Mesodermal cell (in vitro differentiated cells): ENCODE measurements around the gene POLG.

Experiments
- H3K27ac ChIP-seq: 2 replicates; pipeline ENCODE4 v1.7.0; 2013; ENCODE audit warnings: mild to moderate bottlenecking, low read depth, low read length, moderate library complexity; ENCODE audit not compliant: severe bottlenecking
- H3K36me3 ChIP-seq: 2 replicates; pipeline ENCODE4 v1.7.1; 2013; ENCODE audit warnings: mild to moderate bottlenecking, low read length, moderate library complexity; ENCODE audit not compliant: control insufficient read depth, insufficient read depth
- H3K4me1 ChIP-seq: one replicate; pipeline ENCODE4 v1.7.1; 2013; ENCODE audit warnings: mild to moderate bottlenecking, low read length; ENCODE audit not compliant: insufficient read depth, control insufficient read depth, poor library complexity, severe bottlenecking
- H3K4me3 ChIP-seq: 2 replicates; pipeline ENCODE4 v1.7.0; 2013; ENCODE audit warnings: low read length, control low read depth, mild to moderate bottlenecking; ENCODE audit not compliant: insufficient read depth, poor library complexity, severe bottlenecking; ENCODE audit errors: extremely low read depth
- H3K9me3 ChIP-seq: 2 replicates; pipeline ENCODE4 v1.7.1; 2013; ENCODE audit warnings: mild to moderate bottlenecking, low read length, moderate library complexity; ENCODE audit not compliant: control insufficient read depth
- WGBS, 2 experiments: methylation state at CpG; one replicate each; pipeline ENCODE4 v1.1.5; 2013; ENCODE audit warnings: missing lambda C conversion rate in 2 of 2; ENCODE audit not compliant: insufficient coverage in 2 of 2; 5-methylcytosine and 5-hydroxymethylcytosine counted together

The POLG gene

DNA sequence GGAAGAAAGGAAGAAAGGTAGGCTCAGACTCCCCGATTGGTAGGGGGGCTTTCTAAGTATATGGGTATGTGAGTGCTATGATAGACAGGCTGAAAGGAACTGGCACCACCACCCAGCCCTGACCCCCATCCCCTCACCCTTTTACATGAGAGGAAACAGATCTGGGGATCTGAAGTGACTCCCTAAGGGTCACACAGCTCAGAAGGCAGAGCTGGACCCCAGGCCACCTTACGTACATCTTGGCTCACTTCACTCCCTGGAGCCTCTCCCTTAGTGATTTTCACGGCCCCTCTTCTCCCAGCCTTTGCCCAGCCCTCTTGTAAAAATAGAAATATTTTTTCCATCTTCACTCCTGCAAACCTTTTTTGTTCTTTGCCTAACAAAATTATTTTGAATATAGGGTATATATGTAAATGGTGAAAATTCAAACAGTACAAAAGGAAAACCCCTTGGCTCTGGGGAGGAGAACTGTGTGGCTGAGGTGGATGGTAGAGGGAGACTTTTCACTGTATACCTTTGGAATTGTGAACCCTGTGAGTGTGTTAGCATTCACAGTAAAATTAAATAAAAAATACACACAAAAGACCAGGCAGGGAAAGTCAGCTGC lies 34.8 kb upstream of the POLG start:
- no CpG with 5 or more reads among the region's 3 CpGs for WGBS, 2 experiments
- no peak overlapping the region for H3K4me3 ChIP-seq
- no peak overlapping the region for H3K27ac ChIP-seq
- no peaks in the 10 kb centered on the region for H3K9me3 ChIP-seq
- no peaks in the 10 kb centered on the region for H3K36me3 ChIP-seq
- no peaks in the 10 kb centered on the region for H3K4me1 ChIP-seq

DNA sequence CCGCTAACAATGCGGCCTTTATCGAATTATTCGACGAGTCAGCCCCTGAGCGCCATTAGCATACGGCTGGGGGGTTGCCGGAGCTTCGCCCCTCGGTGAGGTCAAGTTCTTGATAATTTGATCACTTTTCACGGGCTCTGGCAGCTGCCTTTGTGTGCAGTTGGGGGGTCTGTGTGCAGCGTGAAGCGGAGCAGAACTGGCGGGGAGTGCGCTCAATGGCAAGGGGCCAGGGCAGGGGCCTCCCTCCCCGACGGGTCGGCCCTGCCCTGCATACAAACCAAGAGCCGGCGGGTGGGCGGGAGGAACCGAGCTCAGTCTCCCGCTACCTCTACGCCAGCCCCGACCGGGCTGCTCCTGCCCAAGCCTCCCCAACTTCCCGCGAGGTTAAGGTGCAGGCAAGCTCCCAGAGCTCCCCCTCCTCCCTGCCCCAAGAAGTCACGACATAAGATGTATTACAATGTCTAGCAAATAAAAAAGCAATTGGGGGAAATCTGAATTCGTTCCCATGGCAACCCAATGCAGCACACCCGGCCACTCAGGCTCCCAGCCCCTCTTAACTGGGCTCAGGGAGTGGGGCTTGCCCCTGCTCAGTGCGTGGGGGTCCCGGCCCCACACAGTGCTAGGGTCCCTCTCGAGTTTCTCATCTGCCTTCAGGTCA lies 34.1 kb upstream of the POLG start:
- H3K36me3 ChIP-seq = no peaks in the 10 kb centered on the region
- H3K27ac ChIP-seq = no peak overlapping the region
- no peaks in the 10 kb centered on the region for H3K9me3 ChIP-seq
- H3K4me1 ChIP-seq = no peaks in the 10 kb centered on the region
- 1% methylated on average over 17 to 23 of the region's 34 CpGs for WGBS, 2 experiments
- H3K4me3 ChIP-seq = no peak overlapping the region

DNA sequence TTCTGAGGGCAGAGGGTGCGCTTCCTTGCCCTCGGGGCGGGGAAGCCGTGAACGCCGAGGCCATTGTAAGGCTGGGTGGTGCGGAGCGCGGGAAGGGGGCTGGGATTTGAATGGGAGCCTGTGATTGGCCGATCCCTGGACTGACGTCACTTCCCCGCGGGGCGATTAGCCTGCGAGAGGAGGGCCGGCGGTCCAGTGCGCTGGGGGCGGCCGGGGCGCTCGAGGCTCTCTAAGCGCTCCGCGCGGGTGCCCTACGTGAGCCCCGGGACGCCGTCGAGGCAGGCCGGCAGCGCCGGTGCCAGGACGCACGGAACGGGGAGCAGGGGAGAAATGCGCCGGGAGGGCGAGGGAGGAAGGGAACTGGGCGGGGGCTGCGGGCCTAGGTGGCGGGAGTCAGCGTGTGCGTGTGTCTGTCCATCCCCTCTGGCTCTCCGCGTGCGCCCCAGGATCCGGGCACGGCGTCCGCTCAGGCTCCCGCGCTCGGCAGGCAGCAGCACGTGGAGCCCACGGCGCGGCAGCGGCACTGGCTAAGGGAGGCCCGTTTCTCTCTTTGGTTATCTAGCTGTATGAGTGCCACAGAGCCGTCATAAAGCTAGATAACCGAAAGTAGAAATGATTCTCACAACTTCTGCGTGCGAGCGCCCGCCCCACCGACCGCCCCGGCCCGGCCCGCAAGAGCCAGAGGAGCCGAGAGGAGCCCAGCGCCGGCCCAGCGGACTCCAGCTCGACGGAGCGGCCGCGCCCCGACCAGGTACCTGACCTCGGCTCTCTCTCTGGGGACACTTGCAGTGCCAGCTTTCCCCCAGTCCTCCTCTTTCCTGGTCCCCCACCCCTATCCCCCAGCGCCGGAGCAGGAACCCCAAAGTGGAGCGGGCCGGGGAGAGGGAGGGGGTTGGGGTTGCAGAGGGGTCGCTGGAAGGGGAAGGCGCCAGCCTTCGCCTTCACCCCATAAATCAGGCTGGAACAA lies 33.1 kb upstream of the POLG start:
- no peak overlapping the region for H3K27ac ChIP-seq
- 2 to 3% methylated on average over 67 to 79 of the region's 90 CpGs for WGBS, 2 experiments
- H3K4me3 ChIP-seq = peak overlapping the region; percentile 5
- no peaks in the 10 kb centered on the region for H3K4me1 ChIP-seq
- H3K36me3 ChIP-seq = no peaks in the 10 kb centered on the region
- H3K9me3 ChIP-seq = no peaks in the 10 kb centered on the region

DNA sequence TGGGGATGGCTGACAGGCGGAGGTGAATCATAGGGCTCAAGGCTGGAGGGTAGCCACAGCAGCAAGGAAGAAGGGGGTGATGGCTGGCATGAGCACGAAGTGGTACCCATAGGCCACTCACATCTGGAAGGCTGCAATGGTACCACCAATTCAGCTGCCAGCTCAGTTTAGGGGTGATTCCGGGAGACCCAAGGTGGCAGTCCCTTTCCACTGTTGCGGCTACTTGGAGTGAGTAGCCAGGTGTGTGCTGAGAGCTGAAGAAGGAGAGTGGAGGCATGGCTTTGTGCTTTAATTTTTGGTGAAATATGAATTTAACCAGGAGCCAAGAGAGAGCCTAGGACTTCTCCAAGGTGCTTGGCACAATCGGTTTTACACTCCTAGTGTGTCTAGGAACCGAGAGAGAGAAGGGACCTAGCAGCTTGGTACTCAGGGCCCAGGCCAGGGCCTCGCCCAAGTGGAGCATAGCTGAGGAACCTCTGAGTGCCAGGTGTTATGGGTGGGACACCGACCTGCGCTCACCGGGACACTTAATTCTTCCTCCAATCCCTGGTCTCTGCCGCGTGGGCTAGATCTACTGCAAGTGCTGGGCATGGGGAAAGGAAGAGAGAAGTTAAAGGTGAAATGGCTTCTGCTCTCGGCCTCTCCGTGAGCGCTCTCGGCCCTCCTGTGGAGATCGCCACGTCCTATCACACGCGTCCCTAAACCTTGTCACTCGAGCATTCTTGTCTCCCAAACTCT lies 32.2 kb upstream of the POLG start:
- Histone ChIP-seq H3K27ac (no peak overlapping the region), H3K9me3 (no peaks in the 10 kb centered on the region), H3K4me1 (peaks cover 3% of the 10 kb centered on the region), H3K4me3 (no peak overlapping the region), H3K36me3 (no peaks in the 10 kb centered on the region)
- WGBS, 2 experiments = 28 to 39% methylated on average over 9 to 18 of the region's 21 CpGs

DNA sequence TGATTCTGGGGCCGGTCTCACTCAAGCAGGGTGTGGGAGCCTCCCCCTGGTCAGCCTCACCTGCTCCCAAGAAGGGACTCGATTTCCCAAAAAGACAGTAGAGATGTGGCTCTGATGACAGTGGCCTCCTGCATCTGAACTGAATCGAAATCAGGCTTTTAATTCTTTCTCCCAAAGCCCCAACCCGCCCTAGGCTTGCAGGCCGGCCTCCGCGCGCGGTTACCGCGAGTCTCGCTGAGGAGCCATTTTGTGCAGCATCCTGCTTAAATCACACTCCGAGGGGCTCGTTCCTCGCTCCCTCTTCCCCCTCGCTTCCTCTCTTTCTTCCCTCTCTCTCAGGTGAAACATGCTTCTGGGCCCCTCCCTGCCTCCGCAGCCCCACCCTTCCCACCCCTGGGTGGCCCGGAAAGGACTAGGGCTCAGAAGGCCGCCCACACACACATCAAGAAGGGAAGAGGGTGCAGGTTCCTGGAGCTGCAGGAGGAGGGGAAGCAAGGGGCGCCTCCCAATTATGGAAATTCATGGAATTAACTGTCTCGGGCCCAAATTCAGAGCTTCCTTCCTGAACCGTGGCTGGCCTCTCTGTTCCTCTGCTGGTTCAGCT lies 30.9 kb upstream of the POLG start:
- no peaks in the 10 kb centered on the region for H3K36me3 ChIP-seq
- peaks cover 7% of the 10 kb centered on the region for H3K4me1 ChIP-seq
- no peaks in the 10 kb centered on the region for H3K9me3 ChIP-seq
- 6 to 16% methylated on average over 16 to 17 of the region's 22 CpGs for WGBS, 2 experiments
- no peak overlapping the region for H3K4me3 ChIP-seq
- H3K27ac ChIP-seq = no peak overlapping the region

DNA sequence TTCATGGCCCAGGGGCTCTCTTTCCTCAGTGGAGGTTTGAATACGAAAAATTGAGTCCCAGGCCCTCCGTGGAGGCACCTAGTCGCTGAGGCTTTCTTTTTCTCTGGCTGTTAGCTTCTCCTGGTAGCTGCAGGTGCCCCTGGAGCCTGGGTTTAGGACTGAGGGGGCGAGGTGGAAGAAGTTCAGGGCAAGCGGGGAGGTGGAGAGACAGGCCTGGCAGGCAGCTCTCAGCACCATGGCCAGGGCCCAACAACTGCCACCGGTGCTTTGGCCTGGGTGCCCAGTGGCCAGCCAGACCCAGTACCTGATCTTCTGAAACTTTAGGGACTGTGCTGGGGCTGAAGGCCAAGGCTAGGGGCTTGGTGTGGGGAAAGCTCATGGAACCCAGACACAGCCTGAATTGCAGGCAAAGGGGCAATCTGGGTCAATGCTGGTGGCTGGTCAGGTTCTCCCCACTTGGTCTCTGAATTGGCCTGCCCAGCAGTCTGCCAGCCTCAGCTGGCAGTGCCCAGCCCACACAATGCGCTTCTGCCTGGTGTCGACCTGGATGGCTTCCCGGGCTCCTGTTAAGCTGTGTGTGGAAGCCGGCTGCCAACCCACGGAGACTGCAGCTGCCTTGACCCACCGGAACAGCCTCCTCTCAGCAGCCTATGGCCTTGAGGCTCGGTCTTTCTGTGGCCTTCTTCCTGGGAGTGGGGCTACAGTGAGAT lies 30.3 kb upstream of the POLG start:
- H3K9me3 ChIP-seq = no peaks in the 10 kb centered on the region
- H3K4me3 ChIP-seq = no peak overlapping the region
- peaks cover 11% of the 10 kb centered on the region for H3K4me1 ChIP-seq
- no peak overlapping the region for H3K27ac ChIP-seq
- H3K36me3 ChIP-seq = no peaks in the 10 kb centered on the region
- 31 to 35% methylated on average over 10 to 11 of the region's 13 CpGs for WGBS, 2 experiments

DNA sequence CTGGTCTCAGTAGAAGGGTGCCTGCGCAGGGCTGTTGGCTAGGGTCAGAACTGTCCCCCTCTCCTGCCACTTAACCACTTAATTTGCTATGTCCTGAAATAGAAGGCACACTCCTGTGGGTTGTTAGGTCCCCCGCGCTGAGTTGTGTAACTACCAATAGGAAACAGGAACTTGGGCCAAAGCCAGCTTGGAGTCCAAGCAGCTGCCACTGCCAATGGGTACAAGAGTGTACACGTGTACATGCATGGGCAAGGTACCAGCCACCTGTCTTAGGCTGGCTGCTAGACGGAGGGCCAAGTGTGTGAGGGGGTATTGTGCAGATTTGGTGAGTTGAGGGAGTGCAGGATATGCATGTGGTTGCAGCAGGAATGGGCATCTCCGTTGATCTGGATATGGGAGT lies 29.7 kb upstream of the POLG start:
- Histone ChIP-seq H3K27ac (no peak overlapping the region), H3K36me3 (no peaks in the 10 kb centered on the region), H3K4me1 (peaks cover 11% of the 10 kb centered on the region), H3K9me3 (no peaks in the 10 kb centered on the region), H3K4me3 (no peak overlapping the region)
- WGBS, 2 experiments = 14 to 46% methylated on average over 2 to 6 of the region's 6 CpGs

DNA sequence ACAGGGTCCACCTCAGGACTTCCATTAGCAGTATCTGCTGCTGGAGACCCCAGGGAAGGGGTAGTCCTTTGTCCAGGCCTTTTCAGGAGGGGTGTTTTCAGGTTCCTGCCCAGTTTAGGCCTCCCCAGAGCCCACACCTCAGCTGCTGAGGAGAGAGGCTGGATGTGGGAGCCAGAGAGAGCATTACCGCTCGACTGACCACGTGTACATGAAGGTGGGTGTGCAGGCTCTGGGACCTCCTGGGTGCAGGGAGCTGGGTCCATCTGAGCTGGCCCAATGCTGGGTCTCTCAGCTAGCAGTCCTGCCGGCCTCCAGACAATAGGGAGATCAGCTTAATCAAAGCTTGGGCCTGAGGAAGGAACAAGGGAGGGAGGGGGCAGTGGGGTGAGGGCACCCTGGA lies 29.1 kb upstream of the POLG start:
- no peaks in the 10 kb centered on the region for H3K9me3 ChIP-seq
- WGBS, 2 experiments = 26 to 46% methylated on average over 3 to 4 of the region's 4 CpGs
- peaks cover 11% of the 10 kb centered on the region for H3K4me1 ChIP-seq
- no peak overlapping the region for H3K4me3 ChIP-seq
- H3K36me3 ChIP-seq = no peaks in the 10 kb centered on the region
- H3K27ac ChIP-seq = no peak overlapping the region

DNA sequence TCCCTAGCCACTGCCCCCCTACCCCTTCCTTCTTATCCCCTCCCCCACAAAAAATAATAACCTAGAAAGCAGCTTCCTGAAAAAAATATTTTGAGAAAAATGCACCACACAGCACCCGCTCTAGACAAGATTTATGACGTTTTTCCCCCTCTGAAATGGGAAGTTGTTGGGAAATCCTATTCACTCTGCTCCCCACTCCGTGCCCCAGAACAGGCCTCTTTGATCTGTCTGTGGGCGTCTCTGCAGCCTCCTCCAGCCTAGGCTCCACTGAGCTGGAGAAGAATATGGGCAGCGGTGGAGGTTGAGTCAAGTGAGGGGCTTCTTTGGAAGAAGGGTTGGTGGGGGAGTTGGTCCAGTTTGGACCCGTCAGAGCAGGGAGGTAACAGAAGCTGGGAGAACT lies 28.5 kb upstream of the POLG start:
- no peak overlapping the region for H3K27ac ChIP-seq
- no peaks in the 10 kb centered on the region for H3K36me3 ChIP-seq
- peaks cover 11% of the 10 kb centered on the region for H3K4me1 ChIP-seq
- no peaks in the 10 kb centered on the region for H3K9me3 ChIP-seq
- H3K4me3 ChIP-seq = no peak overlapping the region
- WGBS, 2 experiments = 21 to 25% methylated on average over 3 to 4 of the region's 6 CpGs
